Stromal cell of bone marrow (primary cell): ENCODE data around the gene LMO1.

Source experiments
- DNase-seq: peaks from one replicate; pipeline ENCODE4 v3.0.0-alpha.2; 2012; ENCODE audit warnings: low read depth

LMO1 gene

DNA sequence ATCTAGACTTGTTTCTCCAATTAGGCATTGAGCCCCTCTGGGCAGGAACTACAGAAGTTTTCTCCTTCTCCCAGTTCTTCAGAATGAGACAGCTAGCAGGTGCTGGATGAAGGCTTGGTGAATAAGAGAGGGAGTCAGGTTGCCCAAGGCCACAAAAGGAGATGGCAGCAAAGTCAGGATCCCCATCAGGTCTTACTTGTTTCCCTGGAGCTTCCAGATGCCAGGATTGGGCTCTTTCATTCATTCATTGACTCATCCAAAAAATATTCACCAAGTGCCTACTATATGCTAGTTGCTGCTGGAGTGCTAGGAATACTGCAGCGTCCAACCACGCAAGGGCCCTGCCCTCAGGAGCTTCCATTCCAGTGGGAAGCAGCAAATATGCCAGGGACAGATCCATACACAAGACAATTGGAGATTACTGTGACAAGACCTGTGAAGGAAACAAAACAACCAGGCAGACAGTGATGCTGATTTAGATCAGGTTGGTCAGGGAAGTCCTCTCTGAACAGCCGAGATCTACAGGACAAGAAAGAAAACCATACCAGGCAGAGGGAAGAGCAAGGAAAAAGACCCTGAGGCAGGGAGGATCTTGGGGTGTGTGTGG lies 24.6 kb upstream of the LMO1 start:
- no peak for DNase-seq

DNA sequence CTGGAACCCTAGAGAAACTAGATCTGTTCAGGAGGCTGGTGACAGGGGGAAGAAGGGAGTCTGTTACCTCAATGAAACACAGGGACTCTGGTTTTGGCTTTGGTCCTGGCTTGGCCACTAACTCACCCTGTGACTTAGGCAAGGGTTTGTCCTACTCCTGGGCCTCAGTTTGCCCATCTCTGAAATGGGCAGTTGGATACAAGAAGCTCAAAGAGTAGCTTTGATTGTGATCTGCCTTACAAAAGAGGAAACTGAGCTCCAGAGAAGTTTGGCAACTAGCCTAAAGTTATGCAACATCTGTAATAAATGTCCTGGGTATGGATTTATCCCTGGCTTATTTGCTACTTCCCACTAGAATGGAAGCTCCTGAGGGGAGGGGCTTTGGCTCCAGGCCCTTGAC lies 24.0 kb upstream of the LMO1 start:
- no peak for DNase-seq

- no peak for DNase-seq
Observed at GRCh38 chr11:8287297-8287696, 23.6 kb upstream of the LMO1 start.

- DNase-seq = no peak
Observed at GRCh38 chr11:8286886-8287285, 23.2 kb upstream of the LMO1 start.

- DNase-seq = no peak
Observed at GRCh38 chr11:8285796-8286195, 22.1 kb upstream of the LMO1 start.

GRCh38 chr11:8285228-8285627 lies 21.6 kb upstream of the LMO1 start:
- DNase-seq = no peak

DNA sequence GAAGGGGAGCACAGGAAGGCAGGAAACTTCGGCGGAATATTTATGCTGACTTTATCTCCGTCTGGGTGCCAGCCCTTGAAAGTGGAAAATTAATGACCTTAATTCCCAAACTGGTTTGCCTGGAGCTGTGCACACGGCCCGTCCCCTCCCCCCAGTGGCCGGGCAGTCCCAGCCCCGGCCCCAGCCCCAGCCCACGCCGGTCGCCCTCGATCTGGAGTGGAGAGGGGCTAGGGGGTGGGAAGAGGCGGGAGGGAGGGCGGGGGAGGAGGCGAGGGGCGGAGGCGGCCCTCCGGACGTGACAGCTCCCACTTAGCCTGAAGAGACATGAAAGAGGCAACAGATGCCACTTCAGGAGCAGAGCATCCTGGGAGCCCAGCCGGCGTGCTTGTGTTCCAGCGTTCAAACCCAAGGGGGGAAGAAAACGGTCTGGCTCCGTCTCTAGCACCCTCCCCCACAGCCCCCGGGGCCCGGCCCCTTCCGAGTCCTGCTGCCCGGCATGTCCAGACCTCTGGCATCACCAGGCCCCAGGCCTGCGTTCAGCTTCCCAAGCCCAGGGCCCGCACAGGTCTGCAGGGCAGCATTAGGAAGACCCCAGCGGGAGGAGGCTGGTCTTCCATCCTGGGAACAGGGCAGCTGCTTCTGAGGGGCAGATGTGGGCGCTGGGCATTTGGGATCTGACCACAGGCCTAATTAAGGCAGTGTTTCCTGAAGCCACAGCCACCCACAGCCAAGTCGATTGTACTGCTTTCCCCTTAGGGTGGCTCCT lies 20.0 kb upstream of the LMO1 start:
- DNase-seq = no peak

DNA sequence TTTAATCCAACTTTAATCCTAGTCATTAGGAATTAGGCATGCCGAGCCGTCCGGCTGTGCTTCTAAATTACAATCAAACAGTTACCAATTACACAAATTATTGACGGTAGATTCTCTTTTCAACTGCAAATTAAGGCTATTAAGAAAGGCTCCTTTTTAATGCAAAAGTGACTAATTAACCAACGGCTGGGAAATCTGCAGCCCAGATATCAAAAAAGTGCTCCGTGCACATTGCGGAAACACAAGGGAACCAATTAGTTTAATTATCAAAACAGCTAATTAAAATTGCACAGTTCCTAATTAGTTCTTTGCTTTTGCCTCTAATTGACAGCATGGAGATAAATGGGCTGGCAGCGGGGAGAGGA lies 19.4 kb upstream of the LMO1 start:
- no peak for DNase-seq

- no peak for DNase-seq
Observed at GRCh38 chr11:8282631-8283030, 19.0 kb upstream of the LMO1 start.

- no peak for DNase-seq
Observed at GRCh38 chr11:8281266-8281665, 17.6 kb upstream of the LMO1 start.

DNA sequence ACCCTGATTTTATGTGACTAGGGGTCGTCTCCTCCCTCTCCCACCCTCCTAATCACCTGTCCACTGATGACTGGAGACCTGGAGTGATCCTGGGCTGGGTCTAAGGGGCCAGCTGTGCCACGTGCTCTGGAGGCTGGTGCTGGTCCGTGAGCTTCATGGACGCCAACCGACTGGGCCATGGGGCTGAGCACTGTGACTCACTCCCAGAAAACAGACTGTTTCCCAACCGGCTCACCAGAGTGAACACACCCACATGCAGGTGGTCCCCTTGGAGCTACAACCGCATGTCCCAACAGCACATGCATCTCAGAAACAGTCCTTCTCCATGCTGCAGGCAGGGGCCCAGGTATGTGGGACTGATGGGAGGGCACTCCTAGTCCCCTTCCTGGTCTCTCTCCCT lies 14.0 kb upstream of the LMO1 start:
- DNase-seq = no peak

DNA sequence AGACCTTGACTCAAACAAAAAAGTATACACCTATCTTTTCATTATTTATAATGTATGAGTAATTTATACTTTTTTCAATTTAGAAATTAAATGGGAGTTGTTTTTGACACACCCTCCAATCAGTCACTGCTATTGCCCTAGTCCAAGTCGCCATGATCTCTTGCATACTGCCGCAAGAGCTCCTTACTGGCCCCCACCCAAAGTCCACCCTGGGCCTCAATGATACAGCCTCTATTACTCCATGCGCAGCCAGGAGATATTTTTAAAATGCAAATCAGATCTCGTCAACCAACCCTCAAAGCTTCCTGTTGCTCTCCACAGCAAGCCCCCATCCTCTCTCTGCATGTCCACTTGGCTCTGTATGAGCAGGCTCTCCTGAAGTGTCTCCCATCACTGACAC lies 12.8 kb upstream of the LMO1 start:
- no peak for DNase-seq

DNA sequence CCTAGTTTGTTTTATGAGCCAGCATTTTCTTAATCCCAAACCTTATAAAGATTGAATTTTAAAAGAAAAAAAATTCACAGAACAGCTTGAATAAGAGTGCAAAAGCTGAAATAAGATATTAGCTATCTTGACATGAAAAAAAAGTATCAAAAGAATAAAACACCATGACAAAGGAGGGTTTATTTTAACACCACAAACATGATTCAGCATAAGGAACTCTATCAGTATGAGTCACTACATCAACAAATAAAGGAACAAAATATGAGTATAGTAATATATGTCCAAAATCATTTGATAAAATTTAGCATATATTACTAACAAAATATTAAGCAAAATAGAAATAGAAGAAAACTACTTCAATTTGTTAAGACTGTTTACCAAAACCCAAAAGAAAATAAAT lies 9.6 kb upstream of the LMO1 start:
- peak; percentile 16 for DNase-seq

GRCh38 chr11:8271106-8271886 lies 7.6 kb upstream of the LMO1 start:
- DNase-seq = no peak

- no peak for DNase-seq
Observed at GRCh38 chr11:8269636-8270035, 6.0 kb upstream of the LMO1 start.

DNA sequence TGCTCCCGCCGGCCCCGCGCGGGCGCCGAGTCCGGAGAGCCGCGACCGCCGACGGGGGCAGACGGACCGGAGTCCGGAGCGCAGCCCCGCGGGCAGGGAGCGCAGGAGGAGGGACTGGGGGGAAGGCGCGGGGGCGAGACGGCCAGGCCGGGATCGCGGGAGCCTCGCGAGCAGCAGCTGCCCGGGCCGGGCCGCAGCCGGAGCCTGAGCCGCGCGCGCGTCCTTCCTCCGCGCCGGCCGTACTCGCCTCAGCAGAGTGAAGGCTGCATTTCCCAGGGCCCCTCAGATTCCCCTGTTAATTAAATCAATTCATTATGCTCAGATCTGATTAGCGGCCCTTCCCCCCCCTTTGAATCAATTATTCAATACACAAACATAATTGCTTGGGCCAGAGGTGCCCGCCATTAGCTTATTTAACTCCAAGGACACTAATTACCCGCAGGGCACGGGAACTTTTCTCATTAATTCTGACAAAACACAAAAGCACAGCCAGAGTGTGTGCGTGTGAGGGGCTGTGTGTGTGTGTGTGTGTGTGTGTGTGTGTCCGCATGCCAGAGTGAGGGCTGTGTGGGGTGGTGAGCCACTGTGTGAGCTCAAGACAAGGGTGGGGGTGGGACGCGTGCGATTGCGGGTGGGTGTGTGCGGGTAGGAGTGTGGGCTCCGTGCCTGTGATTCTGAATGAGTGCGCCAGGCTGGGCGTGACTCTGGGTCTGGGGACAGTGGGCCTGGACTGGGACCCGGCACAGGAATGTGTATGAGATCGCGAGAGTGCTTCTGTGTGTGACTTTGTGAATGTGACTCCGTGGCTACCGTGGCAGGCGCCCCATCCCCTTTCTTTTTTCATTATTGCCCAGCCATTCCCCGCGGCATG lies 5.1 kb upstream of the LMO1 start:
- DNase-seq = no peak

DNA sequence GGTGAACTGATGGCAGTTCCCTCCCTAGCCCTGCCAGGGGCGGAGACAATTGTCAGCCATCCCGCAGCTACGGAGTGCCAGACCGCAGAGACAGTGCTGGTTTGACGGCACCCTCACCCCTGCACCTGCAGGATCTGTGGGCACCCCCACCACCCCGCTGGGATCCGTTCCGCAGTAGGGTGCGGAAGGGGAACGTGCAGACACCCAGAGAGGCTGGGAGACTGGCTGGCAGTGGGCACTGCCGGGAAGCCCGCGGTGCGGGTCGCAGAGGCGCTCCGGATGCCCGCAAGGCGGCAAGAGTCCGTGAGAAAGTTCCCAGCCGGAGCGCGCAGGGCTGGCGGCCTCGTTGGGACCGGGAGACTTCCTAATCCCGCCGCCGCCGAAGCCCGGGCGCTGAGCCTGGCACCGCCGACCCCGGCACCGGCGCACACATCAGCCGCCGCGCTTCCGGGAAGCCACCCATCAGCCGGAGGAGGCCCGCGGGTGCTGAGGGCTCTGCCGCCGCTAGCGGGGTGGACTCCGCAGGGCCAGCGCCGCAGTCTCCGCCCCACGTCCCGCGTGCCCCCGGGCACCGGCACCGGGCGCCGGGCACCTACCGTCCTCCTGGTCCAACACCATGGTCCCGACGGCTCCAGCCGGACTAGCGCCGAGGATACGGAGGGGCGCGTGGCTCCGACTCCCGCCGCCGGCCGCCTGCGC lies 4.3 kb upstream of the LMO1 start:
- DNase-seq = no peak

GRCh38 chr11:8267280-8267679 lies 3.6 kb upstream of the LMO1 start:
- no peak for DNase-seq

- no peak for DNase-seq
Observed at GRCh38 chr11:8266246-8267241, 2.9 kb upstream of the LMO1 start.

DNA sequence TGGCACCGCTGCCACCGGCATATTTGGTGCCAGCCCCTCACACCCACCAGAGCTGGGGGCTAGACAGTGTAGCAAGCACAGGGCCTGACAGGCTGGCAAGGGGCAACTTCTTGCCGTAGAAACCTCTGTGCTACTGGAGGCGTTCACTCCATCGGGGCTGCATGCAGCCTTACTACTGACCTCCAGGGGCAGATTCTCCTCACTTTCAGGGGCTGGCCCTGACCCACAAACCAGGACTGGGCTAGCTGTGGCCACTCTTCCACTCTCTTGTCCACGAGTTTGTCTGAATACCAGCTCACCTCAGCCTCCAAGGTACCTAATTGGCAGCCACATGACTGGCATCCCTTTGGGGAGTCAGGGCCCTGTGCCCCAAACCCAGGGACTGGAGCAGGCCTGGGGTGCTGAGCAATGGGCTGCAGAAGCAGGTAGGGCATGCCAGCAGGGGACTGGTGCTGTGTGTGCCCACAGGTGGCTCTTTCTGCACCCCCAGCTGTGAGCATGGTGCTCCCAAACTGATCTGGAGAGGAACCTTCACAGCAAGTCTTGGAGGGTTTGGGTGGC lies 2.1 kb upstream of the LMO1 start:
- no peak for DNase-seq
